Keratinocyte (primary cell): Measurements from ENCODE around the gene METTL1. TPM values are rescaled to one million over a fixed set of nuclear protein-coding genes. Genes with fewer than 3 reads are reported as not detected.

Experiments used
- DNase-seq: peaks from one replicate; pipeline ENCODE4 v3.0.0-alpha.2; 2011; ENCODE audit warnings: low read depth, missing footprints, low spot score
- FAIRE-seq: peaks from 2 replicates; lab custom pipeline; 2011; peaks lifted over from hg19 to GRCh38; lab: Jason Lieb, UNC
- H2AFZ ChIP-seq: 2 replicates; pipeline ENCODE4 v1.6.0; 2012; ENCODE audit warnings: low read length, control low read depth, inconsistent platforms; ENCODE audit not compliant: control insufficient read depth
- H3K27ac ChIP-seq: 2 replicates; pipeline ENCODE4 v1.5.1; 2011; ENCODE audit warnings: low read length; ENCODE audit not compliant: control insufficient read depth, insufficient read depth
- H3K27me3 ChIP-seq: 3 replicates; pipeline ENCODE4 v1.6.0; 2011; ENCODE audit warnings: low read length; ENCODE audit not compliant: control insufficient read depth, insufficient read depth; ENCODE audit errors: extremely low read depth
- H3K36me3 ChIP-seq, 2 experiments: 2 replicates in 1 of 2; 3 replicates in 1 of 2; pipeline ENCODE4 v1.5.1; 2011; ENCODE audit warnings: low read length in 2 of 2, mild to moderate bottlenecking in 1 of 2; ENCODE audit not compliant: control insufficient read depth in 2 of 2, insufficient read depth in 2 of 2; ENCODE audit errors: extremely low read depth in 1 of 2
- H3K4me1 ChIP-seq: 3 replicates; pipeline ENCODE4 v1.5.1; 2011; ENCODE audit warnings: low read length; ENCODE audit not compliant: control insufficient read depth, insufficient read depth; ENCODE audit errors: extremely low read depth
- H3K4me2 ChIP-seq: 3 replicates; pipeline ENCODE4 v1.6.0; 2011; ENCODE audit warnings: low read depth, low read length; ENCODE audit not compliant: control insufficient read depth, insufficient read depth; ENCODE audit errors: extremely low read depth
- H3K4me3 ChIP-seq, 3 experiments: fragments of 200-600 bp in 1 of 3; sonication (generic) in 1 of 3; 2 replicates in 2 of 3; 3 replicates in 1 of 3; pipeline ENCODE4 v1.5.1; 2011 to 2016; ENCODE audit warnings: low read length in 3 of 3, mild to moderate bottlenecking in 3 of 3, control low read depth in 2 of 3, inconsistent platforms in 1 of 3, low read depth in 1 of 3, mixed read lengths in 1 of 3, mixed run types in 1 of 3, moderate library complexity in 1 of 3; ENCODE audit not compliant: control insufficient read depth in 2 of 3, insufficient read depth in 2 of 3; ENCODE audit errors: extremely low read depth in 1 of 3
- H3K79me2 ChIP-seq: 2 replicates; pipeline ENCODE4 v1.6.0; 2012; ENCODE audit warnings: low read length; ENCODE audit not compliant: control insufficient read depth, insufficient read depth
- H3K9ac ChIP-seq: 3 replicates; pipeline ENCODE4 v1.6.0; 2011; ENCODE audit warnings: low read length; ENCODE audit not compliant: control insufficient read depth, insufficient read depth; ENCODE audit errors: extremely low read depth
- H3K9me1 ChIP-seq: 3 replicates; pipeline ENCODE4 v1.6.0; 2011; ENCODE audit warnings: low read length; ENCODE audit not compliant: control insufficient read depth, insufficient read depth; ENCODE audit errors: extremely low read depth
- H3K9me3 ChIP-seq: 2 replicates; pipeline ENCODE4 v1.5.1; 2012; ENCODE audit warnings: low read depth, low read length; ENCODE audit not compliant: control insufficient read depth
- H4K20me1 ChIP-seq: 3 replicates; pipeline ENCODE4 v1.6.0; 2011; ENCODE audit warnings: low read length; ENCODE audit not compliant: control insufficient read depth, insufficient read depth; ENCODE audit errors: extremely low read depth
- EZH2 ChIP-seq: IDR thresholded peaks from one replicate; pipeline ENCODE4 v1.6.1; 2012; ENCODE audit warnings: inconsistent platforms, mild to moderate bottlenecking, low read length, moderate library complexity
- dilution Hi-C: fragments of 300-500 bp; cut with MboI; formaldehyde crosslinking; loops from one replicate; pipeline ENCODE4 v1.7.0; 2020; ENCODE audit warnings: low sequenced_read_pairs; ENCODE audit not compliant: extremely low pct_ligation_motif_present
- polyA plus RNA-seq, 5 experiments: library from polyadenylated mRNA; depleted of rRNA in 3 of 5; stranded (reverse) in 3 of 5; stranded (forward) in 1 of 5; unstranded in 1 of 5; fragments of >200 nt; gene quantifications; 1 replicate in 1 of 5; 2 replicates in 3 of 5; 3 replicates in 1 of 5; pipeline versions ENCODE4 v1.2.1 to v1.2.3, GENCODE V29; 2011 to 2012; ENCODE audit warnings: missing spikeins in 2 of 5, low read depth in 1 of 5, low replicate concordance in 1 of 5
- TF ChIP-seq, protein P1 (sequence below), 3 experiments: IDR thresholded peaks in 1 of 3; conservative IDR thresholded peaks in 1 of 3; optimal IDR thresholded peaks in 1 of 3; 2 replicates in 2 of 3; 3 replicates in 1 of 3; pipeline versions ENCODE3 to v1.5.1; 2011; ENCODE audit warnings: low read length in 3 of 3, mild to moderate bottlenecking in 3 of 3, moderate library complexity in 2 of 3, control low read depth in 1 of 3, inconsistent platforms in 1 of 3; ENCODE audit not compliant: insufficient read depth in 2 of 3; ENCODE audit errors: extremely low read depth in 1 of 3

METTL1 gene
- polyA plus RNA-seq, 1 donor (not counting 4 experiments of a cell fraction or from before 2014, with no cell fraction given): 24.5 TPM

DNA sequence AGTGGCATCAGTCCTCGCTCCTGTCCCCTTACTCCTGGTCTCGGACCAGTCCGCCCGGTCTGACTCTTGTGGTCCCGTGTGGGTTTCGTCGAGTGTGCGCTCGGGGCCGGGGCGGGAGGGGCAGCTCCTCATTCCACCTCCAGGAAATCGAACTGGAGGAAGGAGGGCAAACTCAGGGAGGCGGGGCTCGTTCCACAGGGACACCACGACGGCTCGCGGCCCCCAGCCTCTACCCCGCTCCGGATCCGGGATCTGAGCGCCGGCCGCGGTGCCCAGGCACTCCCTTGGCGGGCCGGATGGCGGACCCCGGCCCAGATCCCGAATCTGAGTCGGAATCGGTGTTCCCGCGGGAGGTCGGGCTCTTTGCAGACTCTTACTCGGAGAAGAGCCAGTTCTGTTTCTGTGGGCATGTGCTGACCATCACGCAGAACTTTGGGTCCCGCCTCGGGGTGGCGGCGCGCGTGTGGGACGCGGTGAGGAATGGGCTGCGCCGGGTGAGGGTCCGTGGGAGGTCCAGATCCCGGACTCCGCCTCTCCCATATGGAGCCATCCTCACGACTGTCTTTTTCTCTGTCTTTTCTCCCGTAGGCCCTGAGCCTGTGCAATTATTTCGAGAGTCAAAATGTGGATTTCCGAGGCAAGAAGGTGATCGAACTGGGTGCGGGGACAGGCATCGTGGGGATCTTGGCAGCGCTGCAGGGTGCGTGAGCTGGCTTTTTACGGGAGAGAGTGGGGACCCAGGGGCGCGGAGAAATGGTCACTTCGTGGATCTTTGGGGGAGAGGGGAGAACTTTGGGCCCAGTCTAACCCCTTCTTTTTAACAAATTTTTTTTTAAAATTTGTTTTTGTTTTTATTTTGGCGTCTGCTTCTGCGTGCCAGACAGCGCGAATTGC is 771 bp upstream of the METTL1 start, which contains the start of gene EEF1AKMT3:
EEF1AKMT3 (plus strand) TSS at position 186 of the 894 bp plus-strand sequence; CDS start at position 297, 111 bp downstream.
- dilution Hi-C loops: no loop called here
- H3K4me2 ChIP-seq: peak within 1 kb of the TSS; percentile 98
- H3K27ac ChIP-seq: peak within 1 kb of the TSS; percentile 94
- FAIRE-seq (no peak), DNase-seq (no peak)
- peak within 1 kb of the TSS; percentile 98 for H2AFZ ChIP-seq
- H3K9me3 ChIP-seq: no peaks in the 10 kb centered on the region
- H3K79me2 ChIP-seq: peaks cover 39% of the 10 kb centered on the region
- TF ChIP-seq, protein P1, sequence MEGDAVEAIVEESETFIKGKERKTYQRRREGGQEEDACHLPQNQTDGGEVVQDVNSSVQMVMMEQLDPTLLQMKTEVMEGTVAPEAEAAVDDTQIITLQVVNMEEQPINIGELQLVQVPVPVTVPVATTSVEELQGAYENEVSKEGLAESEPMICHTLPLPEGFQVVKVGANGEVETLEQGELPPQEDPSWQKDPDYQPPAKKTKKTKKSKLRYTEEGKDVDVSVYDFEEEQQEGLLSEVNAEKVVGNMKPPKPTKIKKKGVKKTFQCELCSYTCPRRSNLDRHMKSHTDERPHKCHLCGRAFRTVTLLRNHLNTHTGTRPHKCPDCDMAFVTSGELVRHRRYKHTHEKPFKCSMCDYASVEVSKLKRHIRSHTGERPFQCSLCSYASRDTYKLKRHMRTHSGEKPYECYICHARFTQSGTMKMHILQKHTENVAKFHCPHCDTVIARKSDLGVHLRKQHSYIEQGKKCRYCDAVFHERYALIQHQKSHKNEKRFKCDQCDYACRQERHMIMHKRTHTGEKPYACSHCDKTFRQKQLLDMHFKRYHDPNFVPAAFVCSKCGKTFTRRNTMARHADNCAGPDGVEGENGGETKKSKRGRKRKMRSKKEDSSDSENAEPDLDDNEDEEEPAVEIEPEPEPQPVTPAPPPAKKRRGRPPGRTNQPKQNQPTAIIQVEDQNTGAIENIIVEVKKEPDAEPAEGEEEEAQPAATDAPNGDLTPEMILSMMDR (optimal IDR thresholded peaks at IDR 0.05 in 1 of 3, IDR thresholded peaks at IDR 0.05 in 1 of 3, conservative IDR thresholded peaks at IDR 0.05 in 1 of 3; ENCODE audit: extremely low read depth in 1 of 3, insufficient read depth in 2 of 3, low read length in 3 of 3): no peak
- no peak for TF ChIP-seq EZH2
- H3K9ac ChIP-seq: peak within 1 kb of the TSS; percentile 98
- H3K36me3 ChIP-seq: peaks cover 14 to 20% of the 10 kb centered on the region in 2 experiments
- H3K27me3 ChIP-seq: no peaks in the 10 kb centered on the region
- no peaks in the 10 kb centered on the region for H4K20me1 ChIP-seq
- peak within 1 kb of the TSS; percentile 79 to 96 (median 93) for H3K4me3 ChIP-seq
- H3K9me1 ChIP-seq: no peaks in the 10 kb centered on the region
- peaks cover 16% of the 10 kb centered on the region for H3K4me1 ChIP-seq

DNA sequence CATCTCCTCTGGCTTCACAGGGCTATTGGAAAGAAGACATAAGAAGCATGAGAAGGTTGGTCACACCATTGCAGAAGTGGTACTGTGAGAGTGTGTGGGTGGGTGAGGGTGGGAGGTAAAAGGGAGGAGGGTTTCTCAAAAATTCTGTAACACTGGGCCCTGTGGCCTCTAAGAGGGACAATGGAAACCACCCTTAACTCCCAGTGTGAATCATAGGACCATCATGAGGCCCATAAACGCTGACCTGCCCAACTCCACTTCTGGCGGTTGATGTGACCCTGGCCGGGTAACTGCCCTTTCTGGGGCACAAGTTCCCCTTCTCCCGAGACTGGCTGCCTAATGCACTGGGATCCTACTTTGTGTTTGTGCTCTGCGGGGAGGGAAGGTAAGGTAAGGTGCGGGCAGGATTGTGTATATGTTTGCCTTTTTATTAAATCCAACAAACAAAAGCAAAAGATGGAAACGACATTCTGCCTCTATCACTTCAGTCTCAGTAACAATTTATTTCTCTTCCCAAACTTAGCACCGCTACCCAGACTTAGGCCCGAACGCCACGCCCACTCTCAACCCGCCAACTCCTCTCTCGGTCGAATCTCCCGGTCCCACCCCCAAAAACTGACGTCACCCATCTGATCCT is 551 bp downstream of the METTL1 start:
- H3K9me3 ChIP-seq: no peaks in the 10 kb centered on the region
- DNase-seq (no peak), FAIRE-seq (peak; percentile 59)
- peaks cover 23% of the 10 kb centered on the region for H3K4me1 ChIP-seq
- peak overlapping the region; percentile 98 for H2AFZ ChIP-seq
- peaks cover 52% of the 10 kb centered on the region for H3K79me2 ChIP-seq
- no peak for TF ChIP-seq EZH2
- TF ChIP-seq, protein P1 (optimal IDR thresholded peaks at IDR 0.05 in 1 of 3, IDR thresholded peaks at IDR 0.05 in 1 of 3, conservative IDR thresholded peaks at IDR 0.05 in 1 of 3; ENCODE audit: extremely low read depth in 1 of 3, insufficient read depth in 2 of 3, low read length in 3 of 3): no peak
- H3K27me3 ChIP-seq: no peaks in the 10 kb centered on the region
- H3K27ac ChIP-seq: peak overlapping the region; percentile 94
- H3K4me3 ChIP-seq: peak overlapping the region; percentile 79 to 96 (median 93)
- no peaks in the 10 kb centered on the region for H4K20me1 ChIP-seq
- dilution Hi-C loops: no loop called here
- no peaks in the 10 kb centered on the region for H3K9me1 ChIP-seq
- H3K4me2 ChIP-seq: peak overlapping the region; percentile 98
- H3K36me3 ChIP-seq: peaks cover 14 to 20% of the 10 kb centered on the region in 2 experiments
- peak overlapping the region; percentile 98 for H3K9ac ChIP-seq
